OCI-LY7 (cell line): ENCODE data around the gene ANKRD35. TPM values are rescaled to one million over a fixed set of nuclear protein-coding genes. Genes with fewer than 3 reads are reported as not detected.
A peak's percentile ranks its signal among the peaks of the same experiment; 100 is the strongest.

Experiments
- BruUV-seq: library from RNA; stranded (reverse); fragments of 400-500 nt; replicated peaks from 2 replicates; lab custom pipeline; 2021; lab: Mats Ljungman, UMichigan
- CTCF ChIA-PET: fragments of 300-600 bp; sonication (Branson Sonifier 250); formaldehyde crosslinking; loops from one replicate; lab custom pipeline; 2022; ENCODE audit warnings: antibody characterized with exemption; ENCODE audit not compliant: unreplicated experiment; lab: Charles Lee
- POLR2A ChIA-PET: fragments of 300-600 bp; sonication (Branson Sonifier 250); formaldehyde crosslinking; loops from one replicate; lab custom pipeline; 2022; ENCODE audit warnings: antibody characterized with exemption; lab: Charles Lee
- DNase-seq: peaks from one replicate; pipeline ENCODE4 v3.0.0-alpha.2; 2015; ENCODE audit warnings: low spot score
- H2AFZ ChIP-seq: fragments of 200-600 bp; sonication (generic), shearing (Covaris generic); 2 replicates; pipeline ENCODE4 v1.6.1; 2014; ENCODE audit warnings: mild to moderate bottlenecking, antibody characterized with exemption, low read length, moderate library complexity
- H3K27ac ChIP-seq: fragments of 200-600 bp; sonication (generic); 2 replicates; pipeline ENCODE4 v1.5.1; 2014; ENCODE audit warnings: mixed run types, low read depth, mild to moderate bottlenecking, moderate library complexity, low read length, inconsistent platforms; ENCODE audit not compliant: poor library complexity, severe bottlenecking
- H3K36me3 ChIP-seq: fragments of 200-600 bp; sonication (generic); 2 replicates; pipeline ENCODE4 v1.6.1; 2014; ENCODE audit warnings: mild to moderate bottlenecking, antibody characterized with exemption, low read length, moderate library complexity, mixed read lengths; ENCODE audit not compliant: insufficient read depth
- H3K4me1 ChIP-seq: fragments of 200-600 bp; sonication (generic); 2 replicates; pipeline ENCODE4 v1.5.1; 2014; ENCODE audit warnings: mild to moderate bottlenecking, low read length; ENCODE audit not compliant: insufficient read depth, poor library complexity, severe bottlenecking
- H3K4me2 ChIP-seq: fragments of 200-600 bp; sonication (generic); 2 replicates; pipeline ENCODE4 v1.6.1; 2014; ENCODE audit warnings: mild to moderate bottlenecking, low read length
- H3K4me3 ChIP-seq: fragments of 200-600 bp; sonication (generic); 2 replicates; pipeline ENCODE4 v1.5.1; 2014; ENCODE audit warnings: mild to moderate bottlenecking, low read depth, low read length; ENCODE audit not compliant: poor library complexity, severe bottlenecking
- H3K79me2 ChIP-seq: fragments of 200-600 bp; sonication (generic); 2 replicates; pipeline ENCODE4 v1.6.1; 2016; ENCODE audit warnings: low read depth, mild to moderate bottlenecking, low read length, moderate library complexity, mixed read lengths; ENCODE audit not compliant: insufficient read depth
- H3K9me2 ChIP-seq: fragments of 200-600 bp; sonication (generic); 2 replicates; pipeline ENCODE4 v1.6.1; 2016; ENCODE audit warnings: mild to moderate bottlenecking, low read length, mixed read lengths; ENCODE audit not compliant: insufficient read depth
- H3K9me3 ChIP-seq: fragments of 200-600 bp; sonication (generic); 2 replicates; pipeline ENCODE4 v1.6.1; 2014; ENCODE audit warnings: mild to moderate bottlenecking, mixed run types, low read length, mixed read lengths
- H4K20me1 ChIP-seq: fragments of 200-600 bp; sonication (generic); 2 replicates; pipeline ENCODE4 v1.6.1; 2014; ENCODE audit warnings: mild to moderate bottlenecking, antibody characterized with exemption, low read length, moderate library complexity, mixed read lengths; ENCODE audit not compliant: insufficient read depth
- CTCF ChIP-seq: fragments of 200-600 bp; sonication (generic); conservative IDR thresholded peaks from 2 replicates; pipeline ENCODE4 v1.5.1; 2014; ENCODE audit warnings: mild to moderate bottlenecking, antibody characterized with exemption, low read length, moderate library complexity, mixed read lengths
- EZH2phosphoT487 ChIP-seq: fragments of 200-600 bp; sonication (generic); IDR thresholded peaks from 2 replicates; pipeline ENCODE4 v1.6.1; 2018; ENCODE audit warnings: low read depth, borderline replicate concordance, mild to moderate bottlenecking, mixed run types, antibody characterized with exemption, low read length, moderate library complexity, mixed read lengths
- intact Hi-C: fragments of 100-400 bp; cut with micrococcal nuclease; formaldehyde crosslinking; loops from one replicate; pipeline ENCODE4 v1.10.0; 2022; ENCODE audit not compliant: unreplicated experiment
- total RNA-seq, 2 experiments: library from RNA; depleted of rRNA in 1 of 2; stranded (reverse); fragments of >200 nt in 1 of 2; shearing (Covaris generic) in 1 of 2; gene quantifications; 2 replicates each; pipeline ENCODE4 v1.2.3, GENCODE V29; 2014 to 2022

ANKRD35 gene
- total RNA-seq, 2 experiments from 2014 or later = not detected

DNA sequence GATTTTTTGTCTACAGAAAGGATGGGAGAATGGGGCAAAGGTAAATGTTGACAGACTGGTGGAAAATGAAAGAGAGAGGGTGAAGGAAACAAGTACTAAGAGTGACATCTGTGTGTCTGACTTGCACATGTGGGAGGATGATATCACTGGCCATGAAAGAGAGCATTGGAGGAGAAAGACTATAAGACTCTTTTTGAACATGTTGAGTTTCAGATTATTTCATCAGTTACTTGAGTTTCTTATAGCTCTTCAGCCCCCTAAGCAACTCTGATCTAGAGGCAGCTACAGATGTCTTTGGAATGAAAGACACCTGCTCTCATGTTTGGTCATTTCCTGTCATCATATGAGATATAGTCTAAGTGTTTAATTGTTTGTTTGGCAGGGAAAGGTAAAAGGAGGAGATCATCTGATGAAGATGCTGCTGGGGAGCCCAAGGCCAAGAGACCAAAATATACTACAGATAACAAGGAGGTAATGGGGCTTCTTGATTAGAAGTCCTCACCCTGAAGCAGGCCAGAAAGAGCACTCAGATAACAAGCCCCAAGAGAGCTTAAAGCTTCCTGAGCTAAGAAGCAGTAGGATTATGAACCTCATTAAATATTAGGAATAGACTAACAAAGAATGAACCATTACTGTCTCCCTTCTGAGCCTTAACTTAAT lies 57.2 kb downstream of the ANKRD35 start:
- no TSS peak for BruUV-seq
- ChIA-PET POLR2A (interaction anchor here (0.6 to 4.1 kb wide), 10 partner anchors 10 to 210 kb away, joined by 3 to 32 read pairs (median 4); partner anchors contain the start of genes LIX1L, NUDT17, PIAS3 and RBM8A), CTCF (interaction anchor here (0.8 to 2.3 kb wide), 4 partner anchors 17 to 81 kb away, joined by 3 to 12 read pairs (median 3); partner anchors contain the start of gene NUDT17)
- Histone ChIP-seq H3K79me2 (peaks cover 36% of the 10 kb centered on the region), H4K20me1 (peaks cover 10% of the 10 kb centered on the region; the same call in 1 of the 2 replicates), H3K9me2 (no peaks in the 10 kb centered on the region), H3K27ac (peak overlapping the region; percentile 73), H3K36me3 (peaks cover 81% of the 10 kb centered on the region), H3K4me1 (peaks cover 41% of the 10 kb centered on the region), H3K4me2 (peak overlapping the region; percentile 7), H2AFZ (no peak overlapping the region), H3K9me3 (no peaks in the 10 kb centered on the region), H3K4me3 (no peak overlapping the region)
- DNase-seq = peak; percentile 68
- intact Hi-C loops = loop anchor here (2.0 kb wide), 2 partner anchors 16 to 30 kb away; partner anchors contain the start of genes NUDT17 and PIAS3
- no peak for TF ChIP-seq EZH2phosphoT487
- no peak for TF ChIP-seq CTCF

DNA sequence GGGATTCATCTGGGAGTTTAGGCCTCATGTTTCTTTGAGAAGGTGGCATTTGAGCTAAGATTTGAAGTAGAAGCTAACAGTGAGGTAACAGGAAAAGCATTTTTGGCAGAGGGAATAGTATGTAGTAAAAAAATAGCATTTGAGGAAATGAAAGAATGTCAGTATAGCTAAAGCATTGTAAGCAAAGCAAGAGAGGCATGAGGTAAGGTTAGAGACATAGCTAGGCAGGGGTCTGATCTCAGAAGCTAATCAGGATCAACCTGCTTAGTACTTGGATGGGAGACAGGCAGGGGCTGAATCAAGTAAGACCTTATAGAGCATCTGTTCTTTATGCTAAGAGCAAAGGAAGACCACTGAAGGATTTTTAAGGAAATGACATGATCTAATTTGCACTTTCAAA lies 57.7 kb downstream of the ANKRD35 start:
- Histone ChIP-seq H3K36me3 (peaks cover 75% of the 10 kb centered on the region), H4K20me1 (peaks cover 10% of the 10 kb centered on the region; the same call in 1 of the 2 replicates), H3K9me3 (no peaks in the 10 kb centered on the region), H3K4me1 (peaks cover 41% of the 10 kb centered on the region), H3K27ac (peak overlapping the region; percentile 73), H3K4me2 (peak overlapping the region; percentile 7), H3K9me2 (no peaks in the 10 kb centered on the region), H3K4me3 (peak overlapping the region; percentile 3), H3K79me2 (peaks cover 36% of the 10 kb centered on the region), H2AFZ (no peak overlapping the region)
- TSS peak; percentile 83 for BruUV-seq
- no peak for TF ChIP-seq CTCF
- no peak for TF ChIP-seq EZH2phosphoT487
- CTCF ChIA-PET = interaction anchor here (0.8 to 2.3 kb wide), 3 partner anchors 17 to 81 kb away, joined by 3 to 12 read pairs (median 3); partner anchors contain the start of gene NUDT17
- DNase-seq = peak; percentile 33
- POLR2A ChIA-PET = interaction anchor here (0.7 to 4.1 kb wide), 10 partner anchors 10 to 210 kb away, joined by 3 to 32 read pairs (median 4); partner anchors contain the start of genes LIX1L, NUDT17, PIAS3 and RBM8A
- intact Hi-C loops = loop anchor here (2.0 kb wide), 2 partner anchors 17 to 31 kb away; partner anchors contain the start of genes NUDT17 and PIAS3
